HTERT RPE-1 (cell line): ENCODE data around the gene ANKRD39.
"Not testable (repeated sequence)": the region's sequence is repeated elsewhere in the genome, so short reads cannot be mapped to it uniquely, and the experiment has no call there.

Experiments used
- in situ Hi-C: fragments of 300-500 bp; cut with MboI; formaldehyde crosslinking; loops from 4 replicates; pipeline ENCODE4 v1.14.3; 2020; ENCODE audit warnings: low sequenced_read_pairs

ANKRD39 gene

GRCh38 chr2:96810783-96811192, 47.0 kb downstream of the ANKRD39 start:
- in situ Hi-C loops: no loop called here

GRCh38 chr2:96809951-96810782, 47.6 kb downstream of the ANKRD39 start:
- in situ Hi-C loops: no loop called here

- in situ Hi-C loops: no loop called here
Measured at GRCh38 chr2:96809216-96809882, 48.5 kb downstream of the ANKRD39 start.

- in situ Hi-C loops: no loop called here
Measured at GRCh38 chr2:96808176-96808837, 49.5 kb downstream of the ANKRD39 start.

GRCh38 chr2:96807127-96807471, 50.7 kb downstream of the ANKRD39 start:
- in situ Hi-C loops: no loop called here

GRCh38 chr2:96806468-96807126, 51.2 kb downstream of the ANKRD39 start:
- in situ Hi-C loops: no loop called here

- in situ Hi-C loops: not testable (repeated sequence)
Measured at GRCh38 chr2:96805946-96806345, 51.9 kb downstream of the ANKRD39 start.

GRCh38 chr2:96804986-96805385, 52.8 kb downstream of the ANKRD39 start:
- in situ Hi-C loops: no loop called here

GRCh38 chr2:96802721-96803120, 55.1 kb downstream of the ANKRD39 start:
- in situ Hi-C loops: no loop called here

- in situ Hi-C loops: no loop called here
Measured at GRCh38 chr2:96801786-96802595, 55.8 kb downstream of the ANKRD39 start.

- in situ Hi-C loops: no loop called here
Measured at GRCh38 chr2:96801005-96801785, 56.6 kb downstream of the ANKRD39 start.

GRCh38 chr2:96800061-96801004, 57.5 kb downstream of the ANKRD39 start:
- in situ Hi-C loops: no loop called here

- in situ Hi-C loops: no loop called here
Measured at GRCh38 chr2:96799623-96799935, 58.2 kb downstream of the ANKRD39 start.

GRCh38 chr2:96798733-96799622, 58.8 kb downstream of the ANKRD39 start:
- in situ Hi-C loops: no loop called here
